Measurements from ENCODE around the gene EFCAB7. TPM values are rescaled to one million over a fixed set of nuclear protein-coding genes. Genes with fewer than 3 reads are reported as not detected.

The EFCAB7 gene
- total RNA-seq, 1 donor from 2014 or later, result 20.4 TPM

DNA sequence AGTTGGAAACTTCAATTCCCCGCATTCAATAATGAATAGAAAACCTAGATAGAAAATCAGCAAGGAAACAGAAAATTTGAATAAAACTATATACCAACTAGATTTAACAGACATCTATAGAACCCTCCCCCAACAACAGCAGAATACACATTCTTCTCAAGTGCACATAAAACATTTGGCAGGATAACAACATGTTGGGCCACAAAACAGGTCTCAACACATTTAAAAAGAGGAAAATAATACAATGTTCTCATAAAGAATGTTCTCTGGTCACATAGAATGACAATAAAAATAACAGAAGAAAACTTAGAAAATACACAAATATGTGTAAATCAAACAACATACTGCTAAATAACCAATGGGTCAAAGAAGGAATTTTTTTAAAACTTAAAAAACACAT lies 25.2 kb upstream of the EFCAB7 start:
- H3K4me1 ChIP-seq, result peaks cover 2% of the 10 kb centered on the region
- no peak overlapping the region for H3K27ac Mint-ChIP-seq
- no peaks in the 10 kb centered on the region for H3K27me3 ChIP-seq
- no peaks in the 10 kb centered on the region for H3K36me3 ChIP-seq
- no peaks in the 10 kb centered on the region for H3K9me3 Mint-ChIP-seq
- no peak for TF ChIP-seq EZH2 (IDR thresholded peaks at IDR 0.05)
- TF ChIP-seq CTCF (IDR thresholded peaks at IDR 0.05), result no peak
- no peak for TF ChIP-seq EZH2phosphoT487 (IDR thresholded peaks at IDR 0.05)
- H3K4me2 ChIP-seq, result no peak overlapping the region
- H3K4me3 ChIP-seq, result no peak overlapping the region
- DNase-seq (ENCODE audit: low spot score), result no peak
- H3K9me3 ChIP-seq (ENCODE audit: low read depth), result no peaks in the 10 kb centered on the region
- H3K9ac ChIP-seq, result no peak overlapping the region
- no peaks in the 10 kb centered on the region for H3K79me2 ChIP-seq (ENCODE audit: low read depth)
- H4K20me1 ChIP-seq (ENCODE audit: low read depth), result peaks cover 7% of the 10 kb centered on the region
- peaks cover 23% of the 10 kb centered on the region for H3K36me3 Mint-ChIP-seq
- H3K27me3 Mint-ChIP-seq (ENCODE audit: insufficient read depth, low read depth), result no peaks in the 10 kb centered on the region
- H3K27ac ChIP-seq, result no peak overlapping the region
- no peak overlapping the region for H2AFZ ChIP-seq (replicated peaks)
- peaks cover 7% of the 10 kb centered on the region for H3F3A ChIP-seq (ENCODE audit: low read depth)
- H3K4me1 Mint-ChIP-seq, result no peaks in the 10 kb centered on the region
- H3K4me3 Mint-ChIP-seq, result no peak overlapping the region

DNA sequence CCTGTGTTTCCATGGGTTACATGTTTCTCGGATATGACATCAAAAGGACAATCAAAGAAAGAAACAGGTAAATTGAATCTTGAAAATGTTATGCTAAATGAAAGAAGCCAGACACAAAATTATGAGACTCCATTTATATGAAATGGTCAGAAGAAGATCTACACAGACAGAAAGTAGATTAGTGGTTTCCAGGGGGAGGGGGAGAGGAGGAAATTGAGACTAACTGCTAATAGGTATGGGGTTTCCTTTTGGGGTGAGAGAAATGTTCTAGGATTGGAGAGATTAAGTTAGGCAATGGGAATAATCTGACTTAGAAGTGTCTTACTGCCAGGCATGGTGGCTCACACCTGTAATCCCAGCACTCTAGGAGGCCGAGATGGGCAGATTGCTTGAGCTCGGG lies 22.1 kb upstream of the EFCAB7 start:
- H3K27ac ChIP-seq, result no peak overlapping the region
- no peak for DNase-seq (ENCODE audit: low spot score)
- no peaks in the 10 kb centered on the region for H3K79me2 ChIP-seq (ENCODE audit: low read depth)
- H3K4me2 ChIP-seq, result no peak overlapping the region
- H4K20me1 ChIP-seq (ENCODE audit: low read depth), result no peaks in the 10 kb centered on the region
- H3F3A ChIP-seq (ENCODE audit: low read depth), result no peaks in the 10 kb centered on the region
- H3K4me1 ChIP-seq, result no peaks in the 10 kb centered on the region
- Mint-ChIP-seq H3K36me3 (peaks cover 38% of the 10 kb centered on the region), H3K27ac (no peak overlapping the region), H3K27me3 (ENCODE audit: insufficient read depth, low read depth) (no peaks in the 10 kb centered on the region), H3K4me3 (no peak overlapping the region), H3K9me3 (peaks cover 4% of the 10 kb centered on the region), H3K4me1 (no peaks in the 10 kb centered on the region)
- TF ChIP-seq EZH2phosphoT487 (IDR thresholded peaks at IDR 0.05), result no peak
- TF ChIP-seq CTCF (IDR thresholded peaks at IDR 0.05), result no peak
- no peak for TF ChIP-seq EZH2 (IDR thresholded peaks at IDR 0.05)
- H3K36me3 ChIP-seq, result no peaks in the 10 kb centered on the region
- H2AFZ ChIP-seq (replicated peaks), result no peak overlapping the region
- no peak overlapping the region for H3K4me3 ChIP-seq
- H3K27me3 ChIP-seq, result no peaks in the 10 kb centered on the region
- no peak overlapping the region for H3K9ac ChIP-seq
- H3K9me3 ChIP-seq (ENCODE audit: low read depth), result no peaks in the 10 kb centered on the region

DNA sequence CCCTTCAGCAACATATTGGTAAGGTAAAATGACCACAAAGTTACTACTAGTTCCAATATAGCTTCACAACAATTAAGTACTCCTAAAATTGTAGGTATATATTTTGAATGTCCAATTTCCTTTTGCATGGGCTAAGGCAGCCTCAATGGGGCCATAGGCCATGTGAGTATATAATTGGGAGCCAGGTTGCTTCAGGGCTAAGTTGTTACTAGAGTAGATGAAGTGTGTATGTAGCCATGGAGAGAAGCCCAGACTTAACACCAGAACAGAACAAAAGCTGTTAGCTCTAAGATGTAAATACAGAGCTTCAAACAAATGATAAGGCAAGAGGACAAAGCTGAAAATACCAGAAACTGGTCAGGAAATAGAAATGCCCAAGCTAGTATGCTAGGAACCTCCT lies 16.5 kb upstream of the EFCAB7 start:
- peaks cover 30% of the 10 kb centered on the region for H3K36me3 Mint-ChIP-seq
- Histone ChIP-seq H3K79me2 (ENCODE audit: low read depth) (peaks cover 7% of the 10 kb centered on the region), H3K4me1 (no peaks in the 10 kb centered on the region), H3K36me3 (peaks cover 15% of the 10 kb centered on the region), H3F3A (ENCODE audit: low read depth) (no peaks in the 10 kb centered on the region), H3K4me3 (no peak overlapping the region), H3K9me3 (ENCODE audit: low read depth) (no peaks in the 10 kb centered on the region), H2AFZ (replicated peaks) (no peak overlapping the region), H3K27me3 (no peaks in the 10 kb centered on the region), H4K20me1 (ENCODE audit: low read depth) (no peaks in the 10 kb centered on the region), H3K27ac (no peak overlapping the region), H3K4me2 (no peak overlapping the region), H3K9ac (no peak overlapping the region)
- TF ChIP-seq EZH2phosphoT487 (IDR thresholded peaks at IDR 0.05) (no peak), EZH2 (IDR thresholded peaks at IDR 0.05) (no peak), CTCF (IDR thresholded peaks at IDR 0.05) (no peak)
- H3K4me3 Mint-ChIP-seq, result no peak overlapping the region
- DNase-seq (ENCODE audit: low spot score), result no peak
- H3K27me3 Mint-ChIP-seq (ENCODE audit: insufficient read depth, low read depth), result no peaks in the 10 kb centered on the region
- no peak overlapping the region for H3K27ac Mint-ChIP-seq
- H3K4me1 Mint-ChIP-seq, result no peaks in the 10 kb centered on the region
- peaks cover 6% of the 10 kb centered on the region for H3K9me3 Mint-ChIP-seq
